NCI-H146 treated with DMSO at 0.1 percent for 48 hours (cell line): Measurements from ENCODE around the gene NRN1.
"Not testable (repeated sequence)": the region's sequence is repeated elsewhere in the genome, so short reads cannot be mapped to it uniquely, and the experiment has no call there.

Experiments used
- DNase-seq: peaks from one replicate; lab custom pipeline; 2025; ENCODE audit not compliant: unreplicated experiment; lab: John Stamatoyannopoulos, UW

Gene NRN1

DNA sequence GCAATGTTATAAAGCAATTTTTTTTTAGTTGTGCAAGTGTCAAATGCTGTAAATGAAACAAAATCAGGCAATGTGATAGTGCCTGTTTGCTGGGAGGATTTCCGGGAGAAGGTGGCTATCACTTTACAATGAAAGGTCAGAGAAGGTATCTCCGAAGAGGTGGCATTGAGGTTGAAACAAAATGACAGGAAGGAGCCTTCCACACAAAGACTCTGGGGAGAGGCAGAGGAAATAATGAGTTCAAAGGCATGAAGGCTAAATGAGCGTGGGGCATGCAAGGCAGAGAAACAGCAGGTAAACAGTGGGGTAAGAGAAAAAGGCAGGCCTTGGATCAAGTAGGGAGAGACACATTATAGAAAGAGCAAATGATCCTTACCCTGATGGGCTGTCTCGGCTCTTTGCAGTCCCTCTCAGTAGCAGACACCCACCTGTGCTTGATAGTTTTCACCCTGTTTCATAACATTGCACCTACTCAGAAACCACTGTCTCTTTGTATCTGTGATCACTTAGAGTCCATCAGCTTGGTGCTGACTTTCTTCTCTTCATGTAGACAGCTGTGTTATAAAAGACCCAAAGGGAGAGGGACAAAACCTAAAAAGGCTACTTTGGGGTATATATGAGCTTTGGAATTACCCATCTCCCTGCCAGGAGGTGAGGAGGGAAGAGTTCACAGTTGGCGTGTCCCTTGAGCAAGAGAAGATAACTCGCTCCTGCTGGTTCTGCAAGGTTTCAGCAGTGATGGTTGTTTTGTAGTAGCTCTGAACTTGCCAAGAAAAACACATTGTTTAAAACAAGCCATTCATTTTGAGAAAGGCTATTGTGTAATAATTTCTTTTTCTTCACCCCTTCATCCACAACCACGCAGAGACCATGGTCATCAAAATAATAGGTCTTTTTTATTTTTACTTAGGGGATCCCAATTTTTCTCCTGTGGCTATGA, 22.3 kb downstream of the NRN1 start:
- DNase-seq = no peak

GRCh38 chr6:5981126-5982026, 25.3 kb downstream of the NRN1 start:
- DNase-seq = no peak

- DNase-seq = no peak
Measured at GRCh38 chr6:5979650-5980420, 26.9 kb downstream of the NRN1 start.

DNA sequence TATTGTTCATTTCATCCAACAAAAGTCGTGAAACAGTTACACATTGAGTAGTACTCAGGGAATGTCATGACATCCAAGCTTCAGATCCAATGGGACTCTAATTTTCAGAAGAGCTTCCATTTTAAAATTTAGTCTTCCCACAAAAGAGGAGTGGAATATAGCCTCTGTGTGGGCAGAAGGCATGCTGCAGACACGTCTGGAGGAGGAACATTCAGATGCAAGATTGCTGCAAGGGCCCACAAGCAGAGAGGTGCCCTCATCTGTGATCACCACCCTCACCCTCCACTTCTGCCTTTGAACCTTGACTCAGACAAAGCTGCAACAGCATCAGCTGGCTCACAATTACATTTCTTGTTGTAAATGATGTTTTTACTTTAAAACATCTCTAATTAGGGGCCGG, 29.9 kb downstream of the NRN1 start:
- no peak for DNase-seq

GRCh38 chr6:5968817-5969734, 37.6 kb downstream of the NRN1 start:
- DNase-seq = no peak

DNA sequence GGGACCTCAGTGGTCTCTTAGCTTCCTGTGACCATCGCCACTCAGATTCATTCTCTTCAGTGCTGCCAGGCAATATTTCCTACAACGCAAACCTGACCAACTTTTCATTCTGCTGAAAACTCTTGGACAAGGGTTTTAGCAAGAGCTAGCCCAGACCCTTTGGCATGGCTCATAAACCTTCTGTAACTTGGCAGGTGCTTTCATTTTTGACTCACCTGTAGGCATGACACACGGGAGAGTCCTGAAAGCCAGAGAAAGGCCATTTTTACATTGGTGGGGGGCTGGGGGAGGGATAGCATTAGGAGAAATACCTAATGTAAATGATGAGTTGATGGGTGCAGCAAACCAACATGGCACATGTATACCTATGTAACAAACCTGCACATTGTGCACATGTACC, 38.7 kb downstream of the NRN1 start:
- not testable (repeated sequence) for DNase-seq

DNA sequence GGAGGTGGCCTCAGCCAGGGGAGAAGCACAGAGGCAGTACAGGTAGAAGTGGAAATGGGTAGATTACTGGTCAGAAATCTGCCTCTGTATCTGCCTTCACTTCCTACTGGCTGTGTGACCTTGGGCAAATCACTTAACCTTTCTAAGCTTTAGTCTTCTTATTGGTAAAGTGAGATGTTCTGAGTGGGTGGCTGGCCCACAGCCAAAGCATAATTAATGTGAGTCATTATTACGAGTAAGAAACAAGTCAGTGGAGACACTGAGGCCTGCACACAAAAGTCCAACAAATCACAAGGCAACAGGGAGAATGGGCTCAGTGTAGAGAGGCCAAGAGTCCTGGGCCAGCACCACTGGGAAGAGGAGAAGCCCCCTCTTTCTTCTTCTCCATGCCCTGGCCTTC, 39.1 kb downstream of the NRN1 start:
- no peak for DNase-seq

DNA sequence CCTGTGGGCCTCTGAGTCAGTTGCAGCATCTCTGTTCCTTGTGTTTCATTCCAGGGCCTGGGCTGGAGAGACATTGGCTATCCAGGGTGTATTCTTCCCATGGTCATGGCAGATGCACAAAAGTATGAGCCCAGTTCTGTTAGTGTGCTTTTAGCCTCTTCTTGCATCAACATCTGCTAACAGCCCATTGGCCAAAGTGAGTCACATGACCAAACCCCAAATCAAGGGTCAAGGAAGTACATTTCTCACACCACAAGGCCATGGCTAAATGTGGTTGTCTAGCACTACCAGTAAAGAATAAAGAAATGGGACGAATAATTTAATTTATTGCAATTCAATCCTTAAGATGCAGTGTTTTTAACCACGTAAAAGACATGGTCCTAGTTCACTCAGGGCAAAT, 43.9 kb downstream of the NRN1 start:
- DNase-seq = no peak

- DNase-seq = no peak
Measured at GRCh38 chr6:5961836-5962235, 44.9 kb downstream of the NRN1 start.

DNA sequence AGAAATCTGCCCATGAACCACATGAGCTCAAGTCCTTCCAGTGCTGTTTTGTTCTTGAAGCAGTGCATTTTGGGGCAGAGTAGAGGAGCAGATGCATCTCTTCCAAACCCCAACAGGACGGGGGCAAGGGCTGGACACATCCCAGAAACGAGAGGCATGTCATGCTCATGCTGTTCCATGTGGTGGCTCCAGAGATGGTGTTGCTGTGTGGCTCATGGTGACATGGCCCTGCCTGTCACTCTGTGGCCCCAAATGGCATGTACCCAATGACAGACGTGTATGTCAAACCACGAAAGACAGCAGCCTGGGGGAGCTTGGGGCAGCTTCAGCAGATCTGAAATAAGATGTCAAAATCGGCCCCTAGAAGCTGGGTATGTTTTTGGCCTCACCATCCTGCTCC, 46.3 kb downstream of the NRN1 start:
- no peak for DNase-seq

DNA sequence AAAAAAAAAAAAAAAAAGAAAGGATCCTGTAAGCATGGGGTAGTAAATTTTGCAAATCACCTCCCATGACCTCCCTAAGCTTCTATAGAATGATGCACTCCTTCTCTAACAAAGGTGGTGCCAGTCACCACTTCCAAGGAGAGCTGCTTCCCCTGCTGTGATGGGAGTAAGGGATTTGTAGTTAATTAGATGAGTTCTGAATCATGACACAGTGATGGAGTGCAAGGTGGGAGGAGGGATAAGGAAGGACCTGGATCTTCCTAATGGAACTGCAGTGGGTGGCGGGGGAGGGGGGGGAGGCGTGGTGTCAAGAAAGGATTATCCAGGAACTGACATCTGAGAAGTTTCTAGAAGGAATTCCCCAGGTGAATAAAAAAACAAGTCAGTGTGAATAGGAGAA, 47.8 kb downstream of the NRN1 start:
- no peak for DNase-seq

- DNase-seq = no peak
Measured at GRCh38 chr6:5956939-5957338, 49.8 kb downstream of the NRN1 start.

- no peak for DNase-seq
Measured at GRCh38 chr6:5950361-5950785, 56.4 kb downstream of the NRN1 start.
